Measurements from ENCODE around the gene NBAS.
"Not testable (repeated sequence)": the region's sequence is repeated elsewhere in the genome, so short reads cannot be mapped to it uniquely, and the experiment has no call there.

The NBAS gene

GRCh38 chr2:15559379-15560139, 1.6 kb downstream of the NBAS start:
- no peak for DNase-seq (ENCODE audit: low read depth)

- DNase-seq (ENCODE audit: low read depth): no peak
Measured at GRCh38 chr2:15557887-15558311, 3.2 kb downstream of the NBAS start.

GRCh38 chr2:15556311-15556930, 4.7 kb downstream of the NBAS start:
- no peak for DNase-seq (ENCODE audit: low read depth)

- no peak for DNase-seq (ENCODE audit: low read depth)
Measured at GRCh38 chr2:15555760-15556193, 5.4 kb downstream of the NBAS start.

GRCh38 chr2:15554525-15555218, 6.5 kb downstream of the NBAS start:
- no peak for DNase-seq (ENCODE audit: low read depth)

- DNase-seq (ENCODE audit: low read depth): no peak
Measured at GRCh38 chr2:15553951-15554350, 7.2 kb downstream of the NBAS start.

GRCh38 chr2:15553519-15553918, 7.6 kb downstream of the NBAS start:
- DNase-seq (ENCODE audit: low read depth): no peak

- DNase-seq (ENCODE audit: low read depth): no peak
Measured at GRCh38 chr2:15548974-15549373, 12.2 kb downstream of the NBAS start.

GRCh38 chr2:15547115-15547876, 13.8 kb downstream of the NBAS start:
- DNase-seq (ENCODE audit: low read depth): no peak

- DNase-seq (ENCODE audit: low read depth): no peak
Measured at GRCh38 chr2:15546297-15547098, 14.6 kb downstream of the NBAS start.

GRCh38 chr2:15544227-15544626, 16.9 kb downstream of the NBAS start:
- DNase-seq (ENCODE audit: low read depth): no peak

- no peak for DNase-seq (ENCODE audit: low read depth)
Measured at GRCh38 chr2:15543541-15543940, 17.6 kb downstream of the NBAS start.

- DNase-seq (ENCODE audit: low read depth): no peak
Measured at GRCh38 chr2:15543053-15543452, 18.1 kb downstream of the NBAS start.

- DNase-seq (ENCODE audit: low read depth): not testable (repeated sequence)
Measured at GRCh38 chr2:15542269-15542668, 18.9 kb downstream of the NBAS start.

GRCh38 chr2:15540523-15540922, 20.6 kb downstream of the NBAS start:
- not testable (repeated sequence) for DNase-seq (ENCODE audit: low read depth)

GRCh38 chr2:15539999-15540398, 21.1 kb downstream of the NBAS start:
- DNase-seq (ENCODE audit: low read depth): no peak

- DNase-seq (ENCODE audit: low read depth): no peak
Measured at GRCh38 chr2:15538792-15539191, 22.3 kb downstream of the NBAS start.

GRCh38 chr2:15533860-15534480, 27.2 kb downstream of the NBAS start:
- DNase-seq (ENCODE audit: low read depth): no peak

GRCh38 chr2:15532996-15533395, 28.1 kb downstream of the NBAS start:
- no peak for DNase-seq (ENCODE audit: low read depth)

GRCh38 chr2:15531095-15531854, 29.9 kb downstream of the NBAS start:
- no peak for DNase-seq (ENCODE audit: low read depth)
